Suprapubic skin (tissue), 3 donors: Measurements from ENCODE around the gene UACA.

Experiments
- EP300 ChIP-seq: sonication (generic); formaldehyde crosslinking; IDR thresholded peaks from one replicate; pipeline ENCODE4 v1.6.1; 2017; ENCODE audit warnings: antibody characterized with exemption
- POLR2A ChIP-seq, 2 donors: fragments of 450-650 bp; IDR thresholded peaks; one replicate each; pipeline ENCODE4 v1.6.1; 2017; ENCODE audit warnings: antibody characterized with exemption in 2 of 2, mild to moderate bottlenecking in 2 of 2, moderate library complexity in 2 of 2
- TF ChIP-seq, protein P1 (sequence below), 2 donors: fragments of 200-600 bp in 1 of 2; fragments of 450-650 bp in 1 of 2; sonication (generic) in 1 of 2; IDR thresholded peaks; one replicate each; pipeline ENCODE4 v1.5.1; 2016 to 2019; ENCODE audit warnings: antibody characterized with exemption in 2 of 2, mild to moderate bottlenecking in 1 of 2, moderate library complexity in 1 of 2

DNA sequence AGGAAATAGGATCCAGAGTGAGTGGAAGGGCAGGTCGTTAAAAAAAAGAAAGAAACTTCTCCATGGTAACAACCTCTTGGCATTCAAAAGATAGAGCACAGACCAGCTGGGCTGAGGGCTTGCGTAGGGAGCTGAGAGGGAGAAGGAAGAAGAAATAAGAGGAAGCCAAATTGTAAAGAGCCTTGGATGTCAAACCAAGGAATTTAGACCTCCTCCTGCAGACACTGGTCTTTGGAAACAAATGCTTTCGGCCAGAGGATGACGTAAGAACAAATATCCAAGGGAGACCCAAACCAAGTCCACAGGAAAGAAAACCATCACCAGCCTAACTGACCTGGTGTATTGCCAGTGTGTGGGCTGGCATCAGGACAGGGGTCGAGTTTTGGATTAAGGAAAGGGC, 155.2 kb downstream of the UACA start:
- TF ChIP-seq, protein P1, sequence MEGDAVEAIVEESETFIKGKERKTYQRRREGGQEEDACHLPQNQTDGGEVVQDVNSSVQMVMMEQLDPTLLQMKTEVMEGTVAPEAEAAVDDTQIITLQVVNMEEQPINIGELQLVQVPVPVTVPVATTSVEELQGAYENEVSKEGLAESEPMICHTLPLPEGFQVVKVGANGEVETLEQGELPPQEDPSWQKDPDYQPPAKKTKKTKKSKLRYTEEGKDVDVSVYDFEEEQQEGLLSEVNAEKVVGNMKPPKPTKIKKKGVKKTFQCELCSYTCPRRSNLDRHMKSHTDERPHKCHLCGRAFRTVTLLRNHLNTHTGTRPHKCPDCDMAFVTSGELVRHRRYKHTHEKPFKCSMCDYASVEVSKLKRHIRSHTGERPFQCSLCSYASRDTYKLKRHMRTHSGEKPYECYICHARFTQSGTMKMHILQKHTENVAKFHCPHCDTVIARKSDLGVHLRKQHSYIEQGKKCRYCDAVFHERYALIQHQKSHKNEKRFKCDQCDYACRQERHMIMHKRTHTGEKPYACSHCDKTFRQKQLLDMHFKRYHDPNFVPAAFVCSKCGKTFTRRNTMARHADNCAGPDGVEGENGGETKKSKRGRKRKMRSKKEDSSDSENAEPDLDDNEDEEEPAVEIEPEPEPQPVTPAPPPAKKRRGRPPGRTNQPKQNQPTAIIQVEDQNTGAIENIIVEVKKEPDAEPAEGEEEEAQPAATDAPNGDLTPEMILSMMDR (IDR thresholded peaks at IDR 0.05): no peak
- TF ChIP-seq EP300 (no peak), POLR2A (IDR thresholded peaks at IDR 0.05) (no peak)
